GM19372 (cell line): Measurements from ENCODE around the gene HLF.
"Not testable (repeated sequence)": the region's sequence is repeated elsewhere in the genome, so short reads cannot be mapped to it uniquely, and the experiment has no call there.

Source experiments
- ATAC-seq: cut with Tn5 transposase; IDR thresholded peaks from one replicate; pipeline ENCODE4 v1.9.1; 2021; ENCODE audit warnings: mild to moderate bottlenecking, low read depth, moderate library complexity; ENCODE audit not compliant: unreplicated experiment

Gene HLF

GRCh38 chr17:55323518-55324295 is 58.9 kb downstream of the HLF start:
- ATAC-seq: no peak

- no peak for ATAC-seq
These were observed 59.7 kb downstream of the HLF start for GRCh38 chr17:55324296-55324978.

- ATAC-seq: no peak
These were observed 60.6 kb downstream of the HLF start for GRCh38 chr17:55325406-55325805.

- no peak for ATAC-seq
These were observed 61.3 kb downstream of the HLF start for GRCh38 chr17:55326030-55326429.

GRCh38 chr17:55327225-55328088 is 62.7 kb downstream of the HLF start:
- ATAC-seq: no peak

GRCh38 chr17:55328514-55328913 is 63.8 kb downstream of the HLF start:
- not testable (repeated sequence) for ATAC-seq

- ATAC-seq: no peak
These were observed 65.7 kb downstream of the HLF start for GRCh38 chr17:55330344-55330933.

- no peak for ATAC-seq
These were observed 67.7 kb downstream of the HLF start for GRCh38 chr17:55332296-55333041.

- ATAC-seq: no peak
These were observed 69.5 kb downstream of the HLF start for GRCh38 chr17:55334285-55334684.

GRCh38 chr17:55334881-55335540 is 70.3 kb downstream of the HLF start:
- ATAC-seq: no peak

- ATAC-seq: no peak
These were observed 70.9 kb downstream of the HLF start for GRCh38 chr17:55335625-55336024.

- ATAC-seq: no peak
These were observed 71.7 kb downstream of the HLF start for GRCh38 chr17:55336426-55336825.

GRCh38 chr17:55340176-55340575 is 75.4 kb downstream of the HLF start:
- ATAC-seq: no peak

GRCh38 chr17:55340686-55341085 is 75.9 kb downstream of the HLF start:
- ATAC-seq: no peak

GRCh38 chr17:55341432-55341831 is 76.7 kb downstream of the HLF start:
- no peak for ATAC-seq

- ATAC-seq: no peak
These were observed 78.2 kb downstream of the HLF start for GRCh38 chr17:55342800-55343585.

- ATAC-seq: no peak
These were observed 79.2 kb downstream of the HLF start for GRCh38 chr17:55343900-55344513.

- ATAC-seq: no peak
These were observed 79.8 kb downstream of the HLF start for GRCh38 chr17:55344514-55344997.
